GM12891 (cell line): Measurements from ENCODE around the gene PLA2G1B.

Source experiments
- POLR2A ChIP-seq: IDR thresholded peaks from 2 replicates; pipeline ENCODE4 v1.6.1; 2011; ENCODE audit warnings: low read depth, low read length, control low read depth
- POLR2AphosphoS5 ChIP-seq: IDR thresholded peaks from 2 replicates; pipeline ENCODE4 v1.6.1; 2011; ENCODE audit warnings: low read depth, low read length, control low read depth
- POU2F2 ChIP-seq: IDR thresholded peaks from 2 replicates; pipeline ENCODE4 v1.6.1; 2011; ENCODE audit warnings: low read depth, mild to moderate bottlenecking, control low read depth, low read length, moderate library complexity
- SPI1 ChIP-seq: IDR thresholded peaks from 2 replicates; pipeline ENCODE4 v1.6.1; 2011; ENCODE audit warnings: low read depth, low read length, control low read depth
- TAF1 ChIP-seq: IDR thresholded peaks from 2 replicates; pipeline ENCODE4 v1.6.1; 2011; ENCODE audit warnings: low read depth, low read length, control low read depth

- TF ChIP-seq POLR2A (no peak), SPI1 (no peak), TAF1 (no peak), POLR2AphosphoS5 (no peak), POU2F2 (no peak)
Observed at GRCh38 chr12:120324841-120325417, 2.6 kb downstream of the PLA2G1B start.
